GM12892 (cell line): ENCODE measurements around the gene TEK.

Experiments used
- POLR2A ChIP-seq: IDR thresholded peaks from 2 replicates; pipeline ENCODE4 v1.6.1; 2011; ENCODE audit warnings: low read depth, low read length, control low read depth
- POLR2AphosphoS5 ChIP-seq: IDR thresholded peaks from 2 replicates; pipeline ENCODE4 v1.6.1; 2011; ENCODE audit warnings: low read depth, low read length, control low read depth
- TAF1 ChIP-seq: IDR thresholded peaks from 2 replicates; pipeline ENCODE4 v1.6.1; 2011; ENCODE audit warnings: low read depth, mild to moderate bottlenecking, control low read depth, low read length, borderline replicate concordance

DNA sequence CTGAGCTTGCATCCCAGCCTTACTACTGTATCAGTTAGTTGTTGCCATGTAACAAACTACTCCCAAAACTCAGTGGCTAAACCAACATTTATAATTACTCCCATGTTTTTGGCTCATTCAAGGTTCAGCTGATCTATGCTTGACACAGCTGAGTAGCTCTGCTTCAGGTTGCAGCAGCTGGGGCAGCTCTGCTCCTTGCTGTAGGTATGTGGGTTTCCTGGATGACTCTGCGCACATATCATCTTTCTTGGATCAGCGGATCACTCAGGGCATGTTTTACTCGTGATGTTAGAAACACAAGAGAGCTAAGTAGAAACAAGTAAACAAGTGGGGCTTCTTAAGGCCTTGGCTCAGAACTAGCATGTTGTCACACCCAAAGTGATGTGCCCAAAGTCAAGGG lies 15.1 kb downstream of the TEK start:
- TF ChIP-seq POLR2A, result no peak
- TF ChIP-seq TAF1, result no peak
- no peak for TF ChIP-seq POLR2AphosphoS5
